ENCODE results near the gene DGCR2.

Gene DGCR2

DNA sequence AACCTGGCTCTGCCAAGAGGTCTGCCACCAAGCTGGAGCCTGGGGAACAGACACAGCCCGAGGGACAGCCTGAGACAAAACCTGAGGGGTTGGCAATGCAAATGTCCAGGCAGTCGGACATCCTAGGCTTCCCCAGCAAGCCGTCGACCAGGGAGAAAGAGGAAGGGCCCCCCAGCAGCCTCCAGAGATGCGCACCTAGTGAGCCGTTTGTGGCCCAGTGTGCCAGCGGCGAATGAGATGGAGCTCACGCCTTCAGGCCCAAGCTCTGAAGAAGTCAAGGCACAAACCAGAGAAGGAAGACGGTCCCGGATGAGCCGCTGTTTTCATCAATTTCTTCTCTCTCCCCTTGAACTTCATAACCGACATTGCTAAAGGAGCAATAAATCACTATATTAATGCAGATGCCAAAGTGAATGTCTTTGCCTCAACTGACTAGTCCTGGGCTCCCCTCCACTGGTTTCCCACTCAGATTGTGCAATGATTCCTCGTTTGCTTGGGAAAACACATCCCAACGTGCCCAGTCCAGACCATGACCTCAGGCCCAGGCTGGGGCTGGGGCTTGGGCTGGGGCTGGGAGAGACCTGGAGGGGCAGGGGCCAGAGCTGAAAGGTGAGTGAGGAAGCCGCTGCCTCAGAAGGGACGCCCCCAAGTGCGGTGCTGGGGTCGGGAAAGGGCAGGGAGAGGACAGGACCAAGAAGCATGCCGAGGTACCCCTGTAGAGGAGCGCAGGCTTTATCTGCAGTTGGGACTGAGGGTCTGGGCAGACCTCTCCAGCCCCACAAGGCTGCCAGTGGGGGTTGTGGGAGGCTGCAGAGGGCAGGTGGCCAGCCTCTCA is 3.5 kb upstream of the DGCR2 start:
- DNase-seq: no peak

- no peak for DNase-seq
Measured at GRCh38 chr22:19125011-19125410, 2.8 kb upstream of the DGCR2 start.

DNA sequence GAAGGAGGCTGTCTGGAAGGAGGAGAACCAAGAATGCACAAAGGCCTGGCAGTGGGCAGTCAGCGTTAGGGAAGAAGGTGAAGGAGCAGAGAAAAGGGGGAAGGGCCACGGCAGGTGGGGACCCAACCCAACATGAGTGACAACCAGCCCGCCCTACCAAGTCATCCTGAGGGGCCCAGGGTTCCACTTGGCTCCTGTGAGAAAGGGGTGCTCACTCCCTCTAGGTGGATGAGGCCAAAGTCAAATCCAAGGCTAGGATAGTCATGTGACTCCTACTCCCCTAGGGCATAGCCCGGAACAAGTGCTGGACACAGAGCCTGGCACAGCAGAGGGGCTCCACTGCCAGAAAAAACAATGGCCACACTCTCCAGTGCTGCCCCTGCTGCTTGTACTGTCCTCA is 2.2 kb upstream of the DGCR2 start:
- DNase-seq: no peak

GRCh38 chr22:19123936-19124335 is 1.7 kb upstream of the DGCR2 start:
- DNase-seq: no peak

DNA sequence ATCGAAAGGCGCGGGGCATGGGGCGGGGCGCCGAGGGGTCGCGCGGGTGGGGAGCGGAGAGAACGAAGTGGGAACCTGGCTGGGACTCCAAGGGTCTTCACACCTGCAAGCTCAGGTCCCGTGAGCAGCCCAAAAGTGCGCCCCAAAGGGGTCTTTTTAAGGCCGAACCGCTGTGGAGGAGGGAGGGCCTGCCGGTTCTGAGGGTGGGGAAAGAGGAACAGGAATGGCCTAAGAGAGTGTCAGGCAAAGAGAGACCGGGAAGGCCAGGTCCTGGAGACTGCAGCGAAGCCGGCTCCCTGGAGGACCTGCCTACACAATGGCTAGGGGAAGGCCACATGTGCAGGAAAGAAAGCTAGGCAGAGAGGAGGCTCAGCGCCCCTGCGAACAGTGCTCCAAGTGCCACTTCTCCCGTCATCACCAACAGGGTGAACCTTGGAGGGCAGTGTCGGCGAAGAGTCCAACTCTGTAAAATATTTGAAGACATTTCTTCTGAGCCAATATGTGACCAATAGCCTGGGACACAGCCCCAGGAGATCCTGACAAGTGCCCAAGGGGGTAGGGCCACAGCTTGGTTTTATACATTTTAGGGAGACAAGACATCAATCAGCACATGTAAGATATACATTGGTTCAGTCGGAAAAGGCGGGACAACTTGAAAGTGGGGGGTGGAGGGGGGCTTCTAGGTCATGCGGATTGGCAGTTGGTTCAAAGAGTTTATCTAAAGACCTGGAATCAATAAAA is 710 bp upstream of the DGCR2 start:
- DNase-seq: no peak

- DNase-seq: no peak
Measured at GRCh38 chr22:19121631-19122142, 525 bp downstream of the DGCR2 start.

GRCh38 chr22:19120829-19121630 is 1.2 kb downstream of the DGCR2 start:
- no peak for DNase-seq

DNA sequence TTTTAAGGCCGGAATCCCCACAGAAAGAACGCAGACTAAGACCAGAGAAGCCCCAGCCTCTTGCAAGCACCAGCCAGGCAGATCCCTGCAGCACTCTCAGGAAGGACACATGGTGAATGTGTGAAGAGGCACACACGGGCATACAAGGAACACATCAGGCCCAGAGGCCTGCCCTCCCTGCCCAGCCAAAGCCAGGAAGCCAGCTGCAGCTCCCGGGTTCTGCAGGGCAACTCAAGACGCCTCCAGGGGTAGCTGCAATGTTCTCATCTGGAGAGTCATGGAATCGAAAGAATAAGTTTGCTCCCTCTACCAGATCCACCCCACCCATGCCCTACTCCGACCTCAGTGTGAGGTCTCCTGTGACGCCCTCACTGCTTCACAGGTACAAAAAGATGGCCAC is 2.3 kb downstream of the DGCR2 start:
- DNase-seq: no peak

- DNase-seq: no peak
Measured at GRCh38 chr22:19118329-19118880, 3.8 kb downstream of the DGCR2 start.

DNA sequence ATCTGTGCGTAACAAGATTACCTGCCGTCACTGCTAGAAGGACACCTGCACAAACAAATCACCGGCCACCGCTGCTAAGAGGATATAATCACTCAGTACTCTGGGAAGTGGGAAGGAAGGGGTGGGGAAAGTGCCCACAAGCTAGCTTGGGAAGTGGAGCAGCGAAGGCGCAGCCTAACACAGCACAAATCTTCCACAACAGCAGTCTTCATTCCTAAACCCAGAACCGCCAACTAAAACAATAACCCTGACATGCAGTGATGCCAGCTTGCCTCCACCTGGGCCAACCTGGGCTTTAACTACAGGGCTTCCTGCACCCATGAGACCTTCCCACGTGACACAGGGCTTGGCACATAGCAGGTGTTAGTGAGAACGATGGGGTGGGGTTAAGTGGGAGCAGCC is 5.1 kb downstream of the DGCR2 start:
- no peak for DNase-seq

GRCh38 chr22:19115628-19116027 is 6.6 kb downstream of the DGCR2 start:
- DNase-seq: no peak

DNA sequence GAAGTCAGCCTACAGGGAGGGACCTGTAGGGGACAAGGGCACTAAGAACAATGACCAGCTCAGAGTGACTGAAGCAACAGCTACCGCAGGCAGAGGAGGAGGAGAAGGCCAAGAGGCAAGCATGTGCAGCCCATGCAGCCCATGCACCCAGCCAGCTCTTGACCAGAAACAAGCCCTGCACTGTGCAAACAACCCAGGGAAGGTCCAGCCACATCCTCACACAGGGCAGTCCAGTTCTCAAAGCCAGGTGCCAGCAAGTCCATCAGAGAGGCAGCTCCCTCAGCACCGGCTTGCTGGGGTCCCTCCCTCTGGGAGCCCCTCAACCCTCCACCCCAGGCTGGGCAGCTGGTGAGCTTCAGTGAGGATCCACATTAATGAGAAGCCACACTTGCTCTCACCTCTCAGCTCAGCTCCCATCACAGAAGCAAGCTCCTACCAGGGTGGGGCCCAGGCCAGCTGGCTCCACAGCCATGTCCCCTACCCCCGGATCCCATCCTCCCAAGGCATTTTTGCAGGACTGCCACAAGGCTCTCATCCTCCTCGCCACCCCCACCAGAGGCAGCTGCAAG is 7.1 kb downstream of the DGCR2 start:
- no peak for DNase-seq

- no peak for DNase-seq
Measured at GRCh38 chr22:19113429-19113828, 8.8 kb downstream of the DGCR2 start.

- DNase-seq: no peak
Measured at GRCh38 chr22:19111584-19111983, 10.6 kb downstream of the DGCR2 start.

DNA sequence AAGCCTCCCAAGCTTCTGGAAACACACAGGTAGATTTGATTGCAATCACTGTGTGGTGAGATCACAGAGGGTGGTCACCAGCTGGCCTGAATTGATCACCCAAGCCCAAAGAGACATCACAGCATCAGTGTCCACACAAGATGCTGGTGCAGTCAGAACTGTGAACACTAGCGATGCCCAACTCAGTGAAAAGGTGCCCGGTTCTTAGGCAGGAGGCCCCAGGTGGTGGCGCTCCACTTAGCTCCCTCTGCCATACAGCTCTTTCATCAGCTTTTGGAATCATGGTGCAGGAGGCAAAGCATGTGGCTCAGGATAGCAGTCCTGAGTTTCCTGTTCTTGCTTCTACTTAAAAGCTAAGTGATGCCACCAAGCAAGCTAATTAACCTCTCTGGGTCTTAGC is 11.1 kb downstream of the DGCR2 start:
- no peak for DNase-seq

- DNase-seq: no peak
Measured at GRCh38 chr22:19110646-19111045, 11.6 kb downstream of the DGCR2 start.

DNA sequence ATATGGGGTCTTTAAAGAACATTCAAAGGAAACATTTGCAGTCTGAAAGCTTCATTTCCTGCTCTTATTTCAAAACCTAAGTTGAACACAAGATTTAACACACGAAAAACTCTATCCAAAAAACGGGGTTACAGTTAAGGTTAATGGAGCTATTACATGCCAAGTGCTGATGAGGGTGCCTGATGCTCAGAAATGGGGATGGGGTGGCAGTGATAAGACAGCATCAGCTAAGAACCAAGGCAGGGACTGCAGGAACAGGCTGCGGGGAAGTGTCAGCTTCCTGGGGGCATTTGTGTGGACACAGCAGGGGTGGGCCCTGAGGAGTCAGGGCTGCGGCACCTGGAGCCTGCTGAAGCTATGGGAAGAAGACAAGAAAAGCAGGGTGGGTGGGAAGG is 12.2 kb downstream of the DGCR2 start:
- no peak for DNase-seq

DNA sequence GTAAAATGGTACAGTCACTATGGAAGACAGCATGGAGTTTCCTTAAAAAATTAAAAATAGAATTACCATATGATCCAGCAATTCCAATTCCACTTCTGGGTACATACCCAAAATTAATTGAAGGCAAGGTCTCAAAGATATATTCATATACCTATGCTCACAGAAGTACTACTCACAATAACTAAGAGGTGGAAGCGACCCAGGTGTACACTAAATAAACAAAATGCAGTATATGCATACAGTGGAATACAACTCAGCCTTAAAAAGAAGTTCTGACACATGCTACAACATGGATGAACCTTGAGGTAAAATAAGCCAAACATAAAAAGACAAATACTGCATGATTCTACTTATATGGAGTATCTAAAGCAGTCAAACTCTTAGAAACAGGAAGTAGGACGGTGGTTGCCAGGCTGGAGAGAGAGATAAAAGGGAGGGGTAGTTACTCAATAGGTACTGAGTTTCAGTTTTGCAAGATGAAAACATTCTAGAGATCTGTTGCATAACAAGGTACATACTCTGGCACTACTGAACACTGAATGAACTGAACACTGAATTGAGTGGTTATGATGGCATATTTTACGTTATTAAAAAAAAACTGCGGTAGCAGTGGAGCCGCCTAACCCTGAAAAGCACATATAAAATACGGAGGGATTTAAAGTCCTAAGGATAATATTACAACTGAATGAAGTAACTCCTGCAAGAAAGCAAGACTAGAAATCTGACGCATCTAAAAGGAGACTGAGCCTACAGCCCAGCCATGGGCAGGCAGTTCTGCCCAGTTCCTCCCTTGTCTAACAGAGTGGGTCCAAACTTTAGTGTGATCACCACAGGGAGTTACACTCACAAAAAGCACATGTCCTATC is 12.8 kb downstream of the DGCR2 start:
- no peak for DNase-seq

GRCh38 chr22:19108807-19109197 is 13.4 kb downstream of the DGCR2 start:
- no peak for DNase-seq

DNA sequence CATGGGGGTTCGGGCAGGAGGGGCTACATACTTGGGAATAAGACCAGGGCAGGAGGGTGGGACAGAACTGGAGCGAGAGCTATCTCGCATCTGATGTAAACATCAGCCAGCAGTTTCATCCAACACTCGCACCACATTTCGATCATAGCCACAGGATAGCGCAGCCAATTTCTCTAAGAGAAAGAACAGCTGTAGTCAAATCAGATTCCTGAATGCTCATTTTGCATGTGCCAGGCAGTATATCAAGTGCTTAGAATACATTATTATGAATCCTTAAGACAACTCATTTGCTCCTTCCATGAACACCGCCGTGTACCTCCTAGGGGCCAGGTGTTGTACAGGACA is 14.5 kb downstream of the DGCR2 start:
- DNase-seq: no peak

- DNase-seq: no peak
Measured at GRCh38 chr22:19106886-19107729, 15.1 kb downstream of the DGCR2 start.

Data from cerebellar nuclear complex (tissue), 1 donor.